Activated naive CD4-positive, alpha-beta T cell treated with anti-CD3 and anti-CD28 coated beads, Interleukin-2, amount 10 ng/mL, durations not matched to agents 7 days and 5 days (primary cell): ENCODE measurements around the gene CENPP.

Source experiments
- CTCF ChIA-PET: fragments of 350-600 bp; sonication (Branson Sonifier 250); formaldehyde crosslinking; loops from one replicate; lab custom pipeline; 2021; ENCODE audit warnings: antibody characterized with exemption; lab: Charles Lee
- DNase-seq: peaks from one replicate; pipeline ENCODE4 v3.0.0-alpha.2; 2020
- H3K27ac Mint-ChIP-seq: one replicate; pipeline ENCODE4 v1.8.0; 2021; ENCODE audit warnings: mild to moderate bottlenecking, moderate library complexity, mixed read lengths
- H3K27me3 Mint-ChIP-seq: one replicate; pipeline ENCODE4 v1.8.0; 2021; ENCODE audit warnings: mild to moderate bottlenecking, mixed read lengths
- H3K36me3 Mint-ChIP-seq: one replicate; pipeline ENCODE4 v1.8.0; 2021; ENCODE audit warnings: mixed read lengths
- H3K4me1 Mint-ChIP-seq: one replicate; pipeline ENCODE4 v1.8.0; 2021; ENCODE audit warnings: mixed read lengths
- H3K4me3 Mint-ChIP-seq: one replicate; pipeline ENCODE4 v1.8.0; 2021; ENCODE audit warnings: mild to moderate bottlenecking, moderate library complexity, mixed read lengths
- H3K9me3 Mint-ChIP-seq: one replicate; pipeline ENCODE4 v1.8.0; 2021; ENCODE audit warnings: mixed read lengths

The CENPP gene

GRCh38 chr9:92295827-92296258, 29.9 kb upstream of the CENPP start:
- CTCF ChIA-PET, result interaction anchor here (1.4 to 1.8 kb wide), 2 partner anchors 18 to 156 kb away, joined by 3 to 6 read pairs; no protein-coding TSS in a partner anchor
- Mint-ChIP-seq H3K27ac (peak overlapping the region; percentile 51), H3K27me3 (peaks cover 4% of the 10 kb centered on the region), H3K4me1 (peaks cover 59% of the 10 kb centered on the region), H3K9me3 (no peaks in the 10 kb centered on the region), H3K36me3 (peaks cover 41% of the 10 kb centered on the region), H3K4me3 (no peak overlapping the region)
- DNase-seq, result no peak

- H3K9me3 Mint-ChIP-seq, result no peaks in the 10 kb centered on the region
- H3K27ac Mint-ChIP-seq, result peak overlapping the region; percentile 91
- CTCF ChIA-PET, result interaction anchor here (1.8 kb wide), 1 partner anchor 157 kb away, joined by 6 read pairs; no protein-coding TSS in a partner anchor
- peak overlapping the region; percentile 59 for H3K4me3 Mint-ChIP-seq
- peaks cover 48% of the 10 kb centered on the region for H3K36me3 Mint-ChIP-seq
- peaks cover 42% of the 10 kb centered on the region for H3K4me1 Mint-ChIP-seq
- H3K27me3 Mint-ChIP-seq, result peaks cover 4% of the 10 kb centered on the region
- no peak for DNase-seq
Observed at GRCh38 chr9:92297611-92298010, 28.1 kb upstream of the CENPP start.

GRCh38 chr9:92298036-92298435, 27.7 kb upstream of the CENPP start:
- CTCF ChIA-PET, result interaction anchor here (0.8 kb wide), 1 partner anchor 31 kb away, joined by 4 read pairs; no protein-coding TSS in a partner anchor
- H3K4me1 Mint-ChIP-seq, result peaks cover 37% of the 10 kb centered on the region

GRCh38 chr9:92299116-92299515, 26.6 kb upstream of the CENPP start:
- DNase-seq, result no peak
- Mint-ChIP-seq H3K27ac (peak overlapping the region; percentile 3), H3K4me1 (peaks cover 34% of the 10 kb centered on the region), H3K36me3 (peaks cover 45% of the 10 kb centered on the region), H3K4me3 (no peak overlapping the region), H3K9me3 (no peaks in the 10 kb centered on the region), H3K27me3 (no peaks in the 10 kb centered on the region)
- CTCF ChIA-PET, result no interaction called here

More at GRCh38 chr9:92298036-92298435, 27.7 kb upstream of the CENPP start:
- peak overlapping the region; percentile 91 for H3K27ac Mint-ChIP-seq
- DNase-seq, result no peak
- H3K9me3 Mint-ChIP-seq, result no peaks in the 10 kb centered on the region
- peak overlapping the region; percentile 59 for H3K4me3 Mint-ChIP-seq
- H3K27me3 Mint-ChIP-seq, result peaks cover 4% of the 10 kb centered on the region
- H3K36me3 Mint-ChIP-seq, result peaks cover 48% of the 10 kb centered on the region

GRCh38 chr9:92300936-92301335, 24.8 kb upstream of the CENPP start:
- H3K4me3 Mint-ChIP-seq, result no peak overlapping the region
- H3K36me3 Mint-ChIP-seq, result peaks cover 58% of the 10 kb centered on the region
- DNase-seq, result no peak
- CTCF ChIA-PET, result interaction anchor here (0.7 to 1.5 kb wide), 2 partner anchors 13 to 161 kb away, joined by 4 to 5 read pairs; no protein-coding TSS in a partner anchor
- peaks cover 17% of the 10 kb centered on the region for H3K4me1 Mint-ChIP-seq
- H3K27me3 Mint-ChIP-seq, result no peaks in the 10 kb centered on the region
- H3K27ac Mint-ChIP-seq, result no peak overlapping the region
- no peaks in the 10 kb centered on the region for H3K9me3 Mint-ChIP-seq

- DNase-seq, result no peak
- Mint-ChIP-seq H3K27ac (no peak overlapping the region), H3K4me1 (peaks cover 12% of the 10 kb centered on the region), H3K27me3 (no peaks in the 10 kb centered on the region), H3K36me3 (peaks cover 57% of the 10 kb centered on the region), H3K9me3 (no peaks in the 10 kb centered on the region), H3K4me3 (no peak overlapping the region)
- CTCF ChIA-PET, result no interaction called here
Observed at GRCh38 chr9:92308893-92309292, 16.9 kb upstream of the CENPP start.

GRCh38 chr9:92310562-92310961, 15.2 kb upstream of the CENPP start:
- Mint-ChIP-seq H3K4me3 (no peak overlapping the region), H3K36me3 (peaks cover 55% of the 10 kb centered on the region), H3K27ac (no peak overlapping the region), H3K9me3 (no peaks in the 10 kb centered on the region), H3K4me1 (peaks cover 12% of the 10 kb centered on the region), H3K27me3 (no peaks in the 10 kb centered on the region)
- no peak for DNase-seq
- CTCF ChIA-PET, result no interaction called here

- no peak overlapping the region for H3K4me3 Mint-ChIP-seq
- CTCF ChIA-PET, result no interaction called here
- no peaks in the 10 kb centered on the region for H3K27me3 Mint-ChIP-seq
- H3K36me3 Mint-ChIP-seq, result peaks cover 58% of the 10 kb centered on the region
- no peak overlapping the region for H3K27ac Mint-ChIP-seq
- H3K9me3 Mint-ChIP-seq, result no peaks in the 10 kb centered on the region
- DNase-seq, result no peak
- H3K4me1 Mint-ChIP-seq, result peaks cover 12% of the 10 kb centered on the region
Observed at GRCh38 chr9:92312887-92313623, 12.7 kb upstream of the CENPP start.

GRCh38 chr9:92313624-92314012, 12.1 kb upstream of the CENPP start:
- DNase-seq, result no peak
- Mint-ChIP-seq H3K27me3 (no peaks in the 10 kb centered on the region), H3K4me3 (no peak overlapping the region), H3K27ac (no peak overlapping the region), H3K36me3 (peaks cover 57% of the 10 kb centered on the region), H3K9me3 (no peaks in the 10 kb centered on the region), H3K4me1 (peaks cover 12% of the 10 kb centered on the region)
- CTCF ChIA-PET, result interaction anchor here (0.6 kb wide), 1 partner anchor 13 kb away, joined by 4 read pairs; no protein-coding TSS in a partner anchor

GRCh38 chr9:92315456-92315855, 10.3 kb upstream of the CENPP start:
- H3K36me3 Mint-ChIP-seq, result peaks cover 53% of the 10 kb centered on the region
- no peak overlapping the region for H3K4me3 Mint-ChIP-seq

GRCh38 chr9:92324431-92324830, 1.3 kb upstream of the CENPP start:
- peak overlapping the region; percentile 94 for H3K27ac Mint-ChIP-seq
- peaks cover 32% of the 10 kb centered on the region for H3K36me3 Mint-ChIP-seq
- CTCF ChIA-PET, result interaction anchor here (0.6 kb wide), 1 partner anchor 382 kb away, joined by 3 read pairs; no protein-coding TSS in a partner anchor
- DNase-seq, result no peak
- no peaks in the 10 kb centered on the region for H3K27me3 Mint-ChIP-seq
- H3K4me3 Mint-ChIP-seq, result peak overlapping the region; percentile 96
- no peaks in the 10 kb centered on the region for H3K9me3 Mint-ChIP-seq
- H3K4me1 Mint-ChIP-seq, result peaks cover 39% of the 10 kb centered on the region

More at GRCh38 chr9:92315456-92315855, 10.3 kb upstream of the CENPP start:
- Mint-ChIP-seq H3K4me1 (peaks cover 12% of the 10 kb centered on the region), H3K9me3 (no peaks in the 10 kb centered on the region), H3K27ac (no peak overlapping the region), H3K27me3 (no peaks in the 10 kb centered on the region)
- DNase-seq, result no peak
- CTCF ChIA-PET, result no interaction called here

GRCh38 chr9:92324889-92325268, 874 bp upstream of the CENPP start:
- DNase-seq, result no peak
- no peaks in the 10 kb centered on the region for H3K9me3 Mint-ChIP-seq
- peak overlapping the region; percentile 94 for H3K27ac Mint-ChIP-seq
- peaks cover 30% of the 10 kb centered on the region for H3K36me3 Mint-ChIP-seq
- CTCF ChIA-PET, result interaction anchor here (0.6 to 2.1 kb wide), 2 partner anchors 185 to 382 kb away, joined by 3 to 6 read pairs; no protein-coding TSS in a partner anchor
- no peaks in the 10 kb centered on the region for H3K27me3 Mint-ChIP-seq
- H3K4me3 Mint-ChIP-seq, result peak overlapping the region; percentile 96
- peaks cover 40% of the 10 kb centered on the region for H3K4me1 Mint-ChIP-seq

GRCh38 chr9:92325991-92326500, 293 bp downstream of the CENPP start:
- H3K36me3 Mint-ChIP-seq, result peaks cover 26% of the 10 kb centered on the region
- peak overlapping the region; percentile 96 for H3K4me3 Mint-ChIP-seq
- H3K27me3 Mint-ChIP-seq, result no peaks in the 10 kb centered on the region

GRCh38 chr9:92327283-92327850, 1.6 kb downstream of the CENPP start:
- Mint-ChIP-seq H3K36me3 (peaks cover 22% of the 10 kb centered on the region), H3K4me1 (peaks cover 40% of the 10 kb centered on the region), H3K9me3 (no peaks in the 10 kb centered on the region), H3K27me3 (no peaks in the 10 kb centered on the region), H3K27ac (no peak overlapping the region), H3K4me3 (peak overlapping the region; percentile 96)
- no peak for DNase-seq
- CTCF ChIA-PET, result interaction anchor here (2.1 kb wide), 1 partner anchor 187 kb away, joined by 6 read pairs; no protein-coding TSS in a partner anchor

More at GRCh38 chr9:92325991-92326500, 293 bp downstream of the CENPP start:
- Mint-ChIP-seq H3K27ac (peak overlapping the region; percentile 94), H3K9me3 (no peaks in the 10 kb centered on the region), H3K4me1 (peaks cover 40% of the 10 kb centered on the region)
- DNase-seq, result no peak
- CTCF ChIA-PET, result interaction anchor here (0.6 to 2.1 kb wide), 3 partner anchors 117 to 329 kb away, joined by 3 to 6 read pairs (median 3); no protein-coding TSS in a partner anchor
